ENCODE measurements around the gene TMEM63B.
"Not testable (repeated sequence)": the region's sequence is repeated elsewhere in the genome, so short reads cannot be mapped to it uniquely, and the experiment has no call there.

Gene TMEM63B

DNA sequence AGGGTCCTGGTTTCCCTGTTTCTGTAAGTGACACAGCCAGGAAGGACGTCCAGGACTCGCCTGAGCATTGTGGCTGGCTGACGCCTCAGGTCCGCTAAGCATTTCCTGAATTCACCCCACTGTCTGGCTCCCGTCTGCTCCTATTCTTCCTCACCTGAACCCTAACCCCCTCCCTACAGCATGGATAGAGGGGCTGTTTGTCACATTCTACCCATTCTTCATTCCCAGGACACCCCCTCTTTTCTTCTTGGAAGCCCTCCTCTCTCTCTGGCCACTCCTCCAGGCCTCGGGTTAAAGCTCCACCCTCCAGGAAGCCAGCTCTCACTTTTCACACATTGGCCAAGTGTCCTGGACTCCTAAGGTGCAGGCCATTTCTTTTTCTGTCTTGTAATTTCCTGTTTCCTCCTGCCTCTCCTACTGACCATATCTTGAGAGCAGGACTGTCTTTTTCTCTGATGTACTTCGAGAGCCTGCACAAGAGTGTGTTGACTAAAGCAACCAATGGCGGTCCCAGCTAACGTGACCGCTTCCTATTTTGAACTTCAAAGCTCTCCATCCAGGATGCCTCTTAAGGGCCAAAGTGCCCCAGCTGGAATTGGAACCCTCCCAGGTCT lies 65.2 kb downstream of the TMEM63B start:
- Histone ChIP-seq H3K9me3 (ENCODE audit: control insufficient read depth, insufficient read depth, low read length) (no peaks in the 10 kb centered on the region), H3K27me3 (ENCODE audit: control insufficient read depth, insufficient read depth, low read length) (no peaks in the 10 kb centered on the region), H3K27ac (ENCODE audit: low read length) (no peak overlapping the region), H3K4me1 (ENCODE audit: control insufficient read depth, insufficient read depth, low read length) (no peaks in the 10 kb centered on the region), H3K36me3 (ENCODE audit: control insufficient read depth, insufficient read depth, low read length) (no peaks in the 10 kb centered on the region), H3K4me3 (ENCODE audit: low read length) (no peak overlapping the region)
- WGBS (ENCODE audit: insufficient coverage, insufficient read length): no CpG with 5 or more reads among the region's 10 CpGs
- DNase-seq (ENCODE audit: low read depth, low spot score): no peak

- no peak for DNase-seq (ENCODE audit: low read depth, low spot score)
- no peaks in the 10 kb centered on the region for H3K27me3 ChIP-seq (ENCODE audit: control insufficient read depth, insufficient read depth, low read length)
- no peaks in the 10 kb centered on the region for H3K4me1 ChIP-seq (ENCODE audit: control insufficient read depth, insufficient read depth, low read length)
- H3K36me3 ChIP-seq (ENCODE audit: control insufficient read depth, insufficient read depth, low read length): no peaks in the 10 kb centered on the region
- no peaks in the 10 kb centered on the region for H3K9me3 ChIP-seq (ENCODE audit: control insufficient read depth, insufficient read depth, low read length)
- no peak overlapping the region for H3K27ac ChIP-seq (ENCODE audit: low read length)
- WGBS (ENCODE audit: insufficient coverage, insufficient read length): no CpG with 5 or more reads among the region's 8 CpGs
- no peak overlapping the region for H3K4me3 ChIP-seq (ENCODE audit: low read length)
These were observed 66.1 kb downstream of the TMEM63B start for GRCh38 chr6:44193307-44193910.

GRCh38 chr6:44194326-44194725 lies 67.0 kb downstream of the TMEM63B start:
- H3K9me3 ChIP-seq (ENCODE audit: control insufficient read depth, insufficient read depth, low read length): no peaks in the 10 kb centered on the region
- no peak overlapping the region for H3K4me3 ChIP-seq (ENCODE audit: low read length)
- no peaks in the 10 kb centered on the region for H3K36me3 ChIP-seq (ENCODE audit: control insufficient read depth, insufficient read depth, low read length)
- no CpG with 5 or more reads among the region's 5 CpGs for WGBS (ENCODE audit: insufficient coverage, insufficient read length)
- DNase-seq (ENCODE audit: low read depth, low spot score): no peak
- H3K27me3 ChIP-seq (ENCODE audit: control insufficient read depth, insufficient read depth, low read length): no peaks in the 10 kb centered on the region
- H3K27ac ChIP-seq (ENCODE audit: low read length): no peak overlapping the region
- no peaks in the 10 kb centered on the region for H3K4me1 ChIP-seq (ENCODE audit: control insufficient read depth, insufficient read depth, low read length)

- H3K4me3 ChIP-seq (ENCODE audit: low read length); H3K4me1 ChIP-seq (ENCODE audit: control insufficient read depth, insufficient read depth, low read length); DNase-seq (ENCODE audit: low read depth, low spot score); H3K9me3 ChIP-seq (ENCODE audit: control insufficient read depth, insufficient read depth, low read length); H3K27ac ChIP-seq (ENCODE audit: low read length); H3K36me3 ChIP-seq (ENCODE audit: control insufficient read depth, insufficient read depth, low read length); H3K27me3 ChIP-seq (ENCODE audit: control insufficient read depth, insufficient read depth, low read length): not testable (repeated sequence)
- no CpG with 5 or more reads among the region's 11 CpGs for WGBS (ENCODE audit: insufficient coverage, insufficient read length)
These were observed 69.0 kb downstream of the TMEM63B start for GRCh38 chr6:44196351-44196750.

GRCh38 chr6:44198684-44199083 lies 71.3 kb downstream of the TMEM63B start:
- Histone ChIP-seq H3K27ac (ENCODE audit: low read length) (no peak overlapping the region), H3K27me3 (ENCODE audit: control insufficient read depth, insufficient read depth, low read length) (no peaks in the 10 kb centered on the region), H3K4me1 (ENCODE audit: control insufficient read depth, insufficient read depth, low read length) (peaks cover 12% of the 10 kb centered on the region), H3K36me3 (ENCODE audit: control insufficient read depth, insufficient read depth, low read length) (no peaks in the 10 kb centered on the region), H3K9me3 (ENCODE audit: control insufficient read depth, insufficient read depth, low read length) (no peaks in the 10 kb centered on the region), H3K4me3 (ENCODE audit: low read length) (no peak overlapping the region)
- no peak for DNase-seq (ENCODE audit: low read depth, low spot score)
- no CpG with 5 or more reads among the region's 3 CpGs for WGBS (ENCODE audit: insufficient coverage, insufficient read length)

DNA sequence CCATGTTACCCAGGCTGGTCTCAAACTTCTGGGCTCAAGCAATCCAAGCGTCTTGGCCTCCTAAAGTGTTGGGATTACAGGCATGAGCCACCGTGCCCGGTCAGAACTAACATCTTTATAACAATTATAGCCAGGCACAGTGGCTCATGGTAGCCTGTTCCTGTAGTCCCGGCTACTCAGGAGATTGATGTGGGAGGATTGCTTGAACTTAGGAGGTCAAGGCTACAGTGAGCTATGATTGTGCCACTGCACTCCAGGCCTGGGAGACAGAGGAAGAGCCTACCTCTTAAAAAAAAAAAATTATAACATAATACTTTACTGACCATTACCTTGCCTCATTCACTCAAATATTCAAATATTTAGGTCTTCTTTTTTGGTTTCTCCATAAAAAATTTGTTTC lies 72.5 kb downstream of the TMEM63B start:
- no peaks in the 10 kb centered on the region for H3K36me3 ChIP-seq (ENCODE audit: control insufficient read depth, insufficient read depth, low read length)

GRCh38 chr6:44201200-44201599 lies 73.8 kb downstream of the TMEM63B start:
- WGBS (ENCODE audit: insufficient coverage, insufficient read length): no CpG with 5 or more reads among the region's 3 CpGs
- Histone ChIP-seq H3K4me1 (ENCODE audit: control insufficient read depth, insufficient read depth, low read length) (peaks cover 12% of the 10 kb centered on the region), H3K27ac (ENCODE audit: low read length) (no peak overlapping the region), H3K36me3 (ENCODE audit: control insufficient read depth, insufficient read depth, low read length) (no peaks in the 10 kb centered on the region), H3K4me3 (ENCODE audit: low read length) (no peak overlapping the region), H3K9me3 (ENCODE audit: control insufficient read depth, insufficient read depth, low read length) (no peaks in the 10 kb centered on the region), H3K27me3 (ENCODE audit: control insufficient read depth, insufficient read depth, low read length) (no peaks in the 10 kb centered on the region)
- DNase-seq (ENCODE audit: low read depth, low spot score): no peak

More for the DNA sequence above, 72.5 kb downstream of the TMEM63B start:
- no peak for DNase-seq (ENCODE audit: low read depth, low spot score)
- Histone ChIP-seq H3K27ac (ENCODE audit: low read length) (no peak overlapping the region), H3K9me3 (ENCODE audit: control insufficient read depth, insufficient read depth, low read length) (no peaks in the 10 kb centered on the region), H3K4me3 (ENCODE audit: low read length) (no peak overlapping the region), H3K4me1 (ENCODE audit: control insufficient read depth, insufficient read depth, low read length) (peaks cover 12% of the 10 kb centered on the region), H3K27me3 (ENCODE audit: control insufficient read depth, insufficient read depth, low read length) (no peaks in the 10 kb centered on the region)
- no CpG with 5 or more reads among the region's 4 CpGs for WGBS (ENCODE audit: insufficient coverage, insufficient read length)

GRCh38 chr6:44201638-44202303 lies 74.4 kb downstream of the TMEM63B start:
- Histone ChIP-seq H3K27ac (ENCODE audit: low read length) (no peak overlapping the region), H3K9me3 (ENCODE audit: control insufficient read depth, insufficient read depth, low read length) (no peaks in the 10 kb centered on the region), H3K36me3 (ENCODE audit: control insufficient read depth, insufficient read depth, low read length) (no peaks in the 10 kb centered on the region), H3K27me3 (ENCODE audit: control insufficient read depth, insufficient read depth, low read length) (no peaks in the 10 kb centered on the region), H3K4me3 (ENCODE audit: low read length) (no peak overlapping the region), H3K4me1 (ENCODE audit: control insufficient read depth, insufficient read depth, low read length) (peaks cover 12% of the 10 kb centered on the region)
- DNase-seq (ENCODE audit: low read depth, low spot score): no peak
- no CpG with 5 or more reads among the region's 11 CpGs for WGBS (ENCODE audit: insufficient coverage, insufficient read length)

GRCh38 chr6:44202332-44202971 lies 75.1 kb downstream of the TMEM63B start:
- DNase-seq (ENCODE audit: low read depth, low spot score): no peak
- no peak overlapping the region for H3K4me3 ChIP-seq (ENCODE audit: low read length)
- WGBS (ENCODE audit: insufficient coverage, insufficient read length): no CpG with 5 or more reads among the region's 4 CpGs

DNA sequence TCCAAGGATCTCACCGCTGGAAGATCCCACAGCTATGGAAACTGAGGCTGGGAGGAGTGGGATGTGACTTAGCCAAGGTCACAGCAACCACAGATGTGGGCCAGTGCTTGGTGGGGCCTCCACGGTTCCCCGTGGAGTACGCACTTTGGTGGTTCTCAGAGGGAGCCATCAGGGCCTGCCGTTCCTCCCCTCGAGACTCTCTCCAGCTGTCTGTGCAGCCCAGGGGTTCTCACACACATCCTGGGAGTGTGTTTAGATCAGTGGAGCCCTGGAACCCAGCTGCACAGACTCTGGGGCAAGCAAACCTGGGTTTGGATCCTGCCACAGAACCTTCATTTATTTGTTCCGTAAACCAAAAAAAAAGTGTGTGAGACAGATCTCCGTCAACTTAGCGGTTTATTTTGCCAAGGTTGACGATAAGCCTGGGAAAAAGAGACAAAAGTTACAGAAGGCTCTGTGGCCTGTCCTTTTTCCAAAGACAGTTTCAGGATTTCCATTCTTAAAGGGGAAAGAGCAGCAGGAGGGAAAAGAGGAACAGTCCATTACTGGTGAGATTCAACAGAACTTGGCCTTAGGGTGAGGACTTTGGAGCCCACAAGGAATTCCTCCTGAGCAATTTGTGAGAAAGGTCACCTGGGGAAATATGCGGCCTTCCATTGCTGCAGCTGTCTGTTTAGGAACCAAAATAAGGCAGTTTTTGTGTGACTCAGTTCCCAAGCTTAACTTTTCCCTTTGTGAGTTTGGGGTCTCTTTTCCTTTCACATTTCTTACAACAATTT lies 75.8 kb downstream of the TMEM63B start:
- H3K9me3 ChIP-seq (ENCODE audit: control insufficient read depth, insufficient read depth, low read length): no peaks in the 10 kb centered on the region
- no peaks in the 10 kb centered on the region for H3K27me3 ChIP-seq (ENCODE audit: control insufficient read depth, insufficient read depth, low read length)
- H3K27ac ChIP-seq (ENCODE audit: low read length): no peak overlapping the region
- H3K4me1 ChIP-seq (ENCODE audit: control insufficient read depth, insufficient read depth, low read length): peaks cover 12% of the 10 kb centered on the region
- H3K4me3 ChIP-seq (ENCODE audit: low read length): no peak overlapping the region
- no CpG with 5 or more reads among the region's 11 CpGs for WGBS (ENCODE audit: insufficient coverage, insufficient read length)
- no peak for DNase-seq (ENCODE audit: low read depth, low spot score)
- H3K36me3 ChIP-seq (ENCODE audit: control insufficient read depth, insufficient read depth, low read length): no peaks in the 10 kb centered on the region

More at GRCh38 chr6:44202332-44202971, 75.1 kb downstream of the TMEM63B start:
- no peaks in the 10 kb centered on the region for H3K27me3 ChIP-seq (ENCODE audit: control insufficient read depth, insufficient read depth, low read length)
- no peak overlapping the region for H3K27ac ChIP-seq (ENCODE audit: low read length)
- H3K4me1 ChIP-seq (ENCODE audit: control insufficient read depth, insufficient read depth, low read length): peaks cover 12% of the 10 kb centered on the region
- H3K9me3 ChIP-seq (ENCODE audit: control insufficient read depth, insufficient read depth, low read length): no peaks in the 10 kb centered on the region
- no peaks in the 10 kb centered on the region for H3K36me3 ChIP-seq (ENCODE audit: control insufficient read depth, insufficient read depth, low read length)

Data from iPS DF 6.9 (cell line).